Fibroblast of skin of left biceps (primary cell): ENCODE data around the gene IKBKG.
"Not testable (repeated sequence)": the region's sequence is repeated elsewhere in the genome, so short reads cannot be mapped to it uniquely, and the experiment has no call there.

Experiments used
- DNase-seq, 2 experiments: peaks; one replicate each; pipeline ENCODE4 v3.0.0-alpha.2; 2013; ENCODE audit warnings: low read depth in 2 of 2

The IKBKG gene

GRCh38 chrX:154558896-154559295 is 11.5 kb downstream of the IKBKG start:
- not testable (repeated sequence) for DNase-seq

GRCh38 chrX:154560326-154560725 is 12.9 kb downstream of the IKBKG start:
- not testable (repeated sequence) for DNase-seq

GRCh38 chrX:154562295-154562694 is 14.9 kb downstream of the IKBKG start:
- DNase-seq, result not testable (repeated sequence)

DNA sequence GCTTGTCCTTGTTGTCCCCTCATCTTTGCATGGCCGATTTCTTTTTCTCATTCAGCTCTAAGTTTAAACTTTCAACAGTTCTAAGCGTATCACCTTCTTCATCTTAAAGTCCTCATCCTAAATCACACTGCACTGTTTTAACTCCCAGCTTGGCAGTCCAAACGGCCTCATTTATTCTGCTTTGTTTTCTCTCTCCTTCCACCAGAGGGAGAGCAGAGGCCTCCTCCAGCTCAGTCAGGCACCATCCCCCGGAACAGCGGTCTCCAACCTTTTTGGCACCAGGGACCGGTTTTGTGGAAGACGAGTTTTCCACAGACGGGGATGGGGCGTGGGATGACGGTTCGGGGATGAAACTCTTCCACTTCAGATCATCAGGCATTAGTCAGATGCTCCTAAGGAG is 22.9 kb downstream of the IKBKG start:
- DNase-seq, result not testable (repeated sequence)

DNA sequence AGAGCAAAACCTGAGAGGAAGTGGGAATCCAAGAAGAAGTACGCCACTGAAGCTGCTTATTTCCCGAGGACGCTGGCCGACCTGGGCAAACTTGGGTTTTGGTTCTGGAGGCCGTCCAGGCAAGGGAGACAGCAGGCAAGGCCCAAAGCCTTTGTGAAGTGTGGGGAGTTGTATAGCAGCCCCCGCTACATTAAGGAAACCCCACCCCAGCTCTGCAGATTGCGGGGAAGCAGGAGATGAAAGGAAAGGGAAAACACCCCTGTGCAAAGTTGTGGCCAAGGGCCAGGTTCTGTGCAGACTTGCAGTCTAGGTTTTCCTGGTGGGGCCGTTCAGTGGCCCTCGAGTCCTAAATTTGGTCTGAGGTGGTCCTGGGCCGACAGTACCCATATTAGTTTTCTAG is 25.6 kb downstream of the IKBKG start:
- not testable (repeated sequence) for DNase-seq

DNA sequence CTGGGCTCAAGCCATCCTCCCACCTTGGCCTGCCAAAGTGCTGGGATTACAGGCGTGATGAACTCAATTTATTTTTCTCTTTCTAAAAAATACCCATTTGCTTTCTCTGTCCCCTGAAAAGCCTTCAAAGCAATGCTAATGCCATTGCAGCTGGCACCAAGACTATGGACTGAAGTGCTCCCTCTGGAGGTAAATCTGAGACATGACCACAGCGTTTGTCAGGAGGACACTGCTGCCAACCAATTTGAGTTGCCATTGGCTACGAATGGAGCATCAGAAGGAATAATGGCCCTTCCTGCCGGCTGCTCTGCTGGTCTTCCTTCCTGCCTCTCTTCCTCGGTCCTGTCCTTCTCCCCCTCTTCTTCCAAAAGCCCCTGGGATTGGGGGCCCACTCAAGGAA is 27.7 kb downstream of the IKBKG start:
- DNase-seq, result not testable (repeated sequence)

DNA sequence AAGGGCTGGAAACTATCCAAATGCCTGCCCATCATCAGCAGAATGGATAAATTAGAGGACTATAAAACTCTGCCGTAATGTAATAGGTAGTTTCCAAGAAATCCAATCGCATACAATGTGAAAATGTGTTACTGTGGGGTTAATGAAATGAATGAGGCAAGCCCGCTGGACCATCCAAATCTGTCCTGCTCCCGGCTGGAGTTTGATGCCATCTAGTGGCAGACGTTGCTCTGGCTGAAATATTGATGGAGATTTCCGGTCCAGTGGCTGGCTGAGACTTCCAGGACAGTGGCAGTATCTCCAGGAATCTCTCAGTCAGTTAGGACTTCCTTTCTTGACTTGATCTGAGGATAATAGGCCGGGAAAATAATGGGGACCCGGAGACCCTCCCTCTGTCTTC is 35.6 kb downstream of the IKBKG start:
- DNase-seq, result not testable (repeated sequence)

DNA sequence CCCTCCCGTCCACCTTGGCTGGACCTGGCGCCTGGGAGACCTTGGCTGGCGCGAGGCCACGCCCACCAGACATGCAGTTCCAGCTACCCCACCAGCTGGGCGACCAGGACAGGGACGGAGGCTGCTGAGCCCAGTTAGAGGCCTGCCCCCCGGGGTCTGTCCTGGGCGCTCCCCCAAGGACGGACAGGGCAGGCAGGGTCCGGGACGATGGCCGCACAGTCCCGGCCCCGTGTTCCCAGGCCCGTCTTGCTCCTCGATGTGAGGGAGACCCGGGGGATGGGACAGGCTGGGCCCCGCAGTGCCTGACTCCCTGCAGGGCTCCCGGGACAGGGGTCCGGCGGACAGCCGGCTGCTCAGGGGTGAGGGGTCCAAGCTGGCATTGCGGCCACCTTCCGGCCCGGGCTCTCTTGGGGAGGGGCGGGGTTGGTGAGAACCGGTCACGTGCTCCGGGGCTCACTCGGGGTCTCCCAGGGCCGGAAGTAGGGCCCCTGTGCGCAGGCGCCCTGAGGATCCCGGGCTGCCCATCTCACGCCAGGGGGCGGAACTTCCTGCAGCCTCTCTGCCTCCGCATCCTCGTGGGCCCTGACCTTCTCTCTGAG is 37.3 kb downstream of the IKBKG start, which contains the start of gene CTAG1A:
TSS of gene CTAG1A (plus strand) at position 549 of the 599 bp plus-strand sequence. CDS start 74 bp downstream, outside the sequence.
- DNase-seq, result not testable (repeated sequence)

DNA sequence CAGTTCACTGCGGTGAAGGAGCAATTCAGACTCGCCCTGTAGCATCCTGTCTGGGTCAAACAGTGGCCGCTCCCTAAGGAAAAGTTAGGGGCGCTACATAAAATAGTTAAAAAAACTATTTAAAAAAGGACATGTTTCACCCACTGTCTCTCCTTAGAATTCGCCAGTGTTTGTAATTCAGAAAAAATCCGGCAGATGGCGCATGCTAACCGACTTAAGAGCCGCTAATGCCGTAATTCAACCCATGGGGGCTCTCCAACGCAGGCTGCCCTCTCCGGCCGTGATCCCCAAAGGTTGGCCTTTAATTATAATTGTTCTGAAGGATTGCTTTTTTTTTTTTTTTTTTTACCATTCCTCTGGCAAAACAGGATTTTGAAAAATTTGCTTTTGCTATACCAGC is 43.0 kb downstream of the IKBKG start:
- not testable (repeated sequence) for DNase-seq

GRCh38 chrX:154592505-154592904 is 45.1 kb downstream of the IKBKG start:
- DNase-seq, result no peak

DNA sequence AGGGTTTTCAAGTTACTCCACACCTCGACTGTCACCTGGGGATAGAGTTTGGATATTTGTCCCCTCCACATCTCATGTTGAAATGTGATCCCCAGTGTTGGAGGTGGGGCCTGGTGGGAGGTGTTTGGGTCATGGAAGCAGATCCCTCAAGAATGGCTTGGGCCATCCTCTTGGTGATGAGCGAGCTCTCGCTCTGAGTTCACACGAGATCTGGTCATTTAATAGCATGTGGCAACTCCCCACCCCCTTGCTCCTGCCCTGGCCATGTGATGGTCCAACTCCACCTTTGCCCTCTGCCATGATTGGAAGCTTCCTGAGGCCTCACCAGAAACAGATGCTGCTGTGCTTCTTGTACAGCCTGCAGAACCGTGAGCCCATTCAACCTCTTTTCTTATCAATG is 45.8 kb downstream of the IKBKG start:
- DNase-seq, result no peak

- DNase-seq, result no peak
These were observed 47.1 kb downstream of the IKBKG start for GRCh38 chrX:154594491-154594890.

GRCh38 chrX:154595559-154596249 is 48.3 kb downstream of the IKBKG start:
- DNase-seq, result no peak

DNA sequence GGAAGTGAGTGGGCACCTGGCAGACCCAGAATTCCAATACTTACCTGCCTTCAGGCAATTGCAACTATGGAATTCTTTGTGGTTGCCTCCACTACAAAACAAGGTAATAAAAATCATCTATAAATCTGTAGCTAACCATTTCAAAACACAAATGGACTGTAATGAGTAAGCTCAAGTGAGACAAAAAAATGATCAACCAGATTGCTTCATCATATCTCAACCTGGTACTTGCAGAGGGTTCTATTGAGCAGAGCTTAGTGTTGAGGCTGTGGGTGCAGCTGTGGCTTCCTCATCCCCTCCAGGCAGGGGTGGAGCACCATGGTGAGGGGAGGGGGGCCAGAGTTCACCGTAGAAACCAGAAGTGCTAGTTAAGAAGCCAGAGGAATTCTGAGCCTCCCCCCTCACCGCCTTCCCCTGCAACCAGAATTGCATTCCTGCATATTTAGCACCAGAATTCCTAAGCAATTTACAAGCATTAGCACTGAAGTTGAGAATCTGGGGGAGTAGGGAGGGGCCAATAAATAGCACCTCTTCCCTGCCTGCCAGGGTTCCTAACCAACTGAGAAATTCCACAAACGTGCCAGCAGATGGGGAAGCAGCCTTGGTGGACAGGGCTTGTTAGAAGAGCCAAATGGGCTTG is 49.0 kb downstream of the IKBKG start:
- DNase-seq, result peak; percentile 77 to 81

- no peak for DNase-seq
These were observed 49.8 kb downstream of the IKBKG start for GRCh38 chrX:154597221-154597620.

GRCh38 chrX:154598656-154599055 is 51.2 kb downstream of the IKBKG start:
- no peak for DNase-seq

DNA sequence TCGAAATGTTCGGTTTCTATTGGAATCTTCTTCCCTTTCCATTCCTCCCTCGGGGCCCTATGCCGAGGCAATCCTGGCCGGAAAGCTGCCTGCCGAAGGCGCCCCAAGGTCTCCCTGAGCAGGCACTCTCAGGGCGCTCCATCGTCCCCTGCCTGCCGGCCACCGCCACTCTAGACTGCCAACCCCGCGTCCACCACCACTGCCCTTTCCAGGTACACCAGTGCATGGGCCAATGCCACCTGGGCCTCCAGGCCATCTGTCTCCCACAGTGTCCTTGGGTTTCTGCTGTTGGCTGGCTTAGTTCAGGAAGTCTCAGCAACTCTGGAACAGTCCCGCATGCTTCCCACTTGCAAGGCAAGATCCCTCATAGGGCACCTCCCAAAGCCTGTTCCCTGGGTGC is 52.1 kb downstream of the IKBKG start:
- DNase-seq, result no peak

DNA sequence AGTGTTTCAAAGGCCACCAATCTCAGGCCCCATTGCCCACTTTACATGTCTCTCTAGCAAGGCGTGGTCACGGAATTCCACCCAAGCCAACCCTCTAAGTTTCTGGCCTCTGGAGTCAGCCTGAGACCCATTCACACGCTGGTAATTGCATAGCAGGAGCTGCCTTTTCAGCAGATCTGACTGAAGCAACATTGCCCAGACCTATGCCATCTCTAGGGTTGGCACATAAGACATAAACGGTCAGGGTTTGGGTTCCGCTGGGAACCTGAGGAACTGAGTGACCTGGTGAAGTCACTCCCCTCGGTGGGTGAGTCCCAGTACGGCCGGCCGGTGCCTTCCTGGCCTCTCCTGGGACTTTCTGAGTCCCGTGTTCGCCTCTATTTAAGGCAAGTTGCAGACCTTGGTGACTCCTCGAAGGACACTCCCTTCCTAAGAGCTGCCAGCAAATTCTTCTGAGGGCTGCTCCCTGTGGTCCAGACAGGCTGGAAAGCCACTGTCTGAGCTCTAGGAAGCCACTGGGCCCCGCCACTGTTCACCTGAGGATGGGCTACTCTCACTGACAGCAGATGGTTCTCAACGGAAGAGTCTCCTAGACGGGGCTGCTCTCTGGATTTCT is 53.4 kb downstream of the IKBKG start:
- no peak for DNase-seq

DNA sequence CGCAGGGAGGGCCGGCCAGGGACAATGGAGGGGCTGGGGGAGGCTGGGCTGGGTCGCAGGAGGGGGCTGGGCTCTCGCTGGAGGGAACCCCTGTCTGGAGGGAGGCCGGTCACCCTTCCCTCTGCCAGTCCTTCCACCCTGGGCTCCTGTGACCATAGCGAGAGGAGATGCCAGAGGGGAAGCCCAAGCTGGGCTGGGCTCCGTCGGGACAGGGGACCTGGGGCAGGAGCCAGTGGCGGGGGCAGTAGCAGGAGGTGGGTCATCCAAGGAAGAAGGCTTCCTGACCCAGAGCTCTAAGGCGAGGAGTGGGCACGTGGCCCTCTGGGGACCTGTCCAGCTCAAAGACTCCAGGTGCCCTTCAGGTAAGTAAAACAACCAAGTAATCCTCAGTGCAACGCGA is 54.8 kb downstream of the IKBKG start:
- DNase-seq, result no peak

DNA sequence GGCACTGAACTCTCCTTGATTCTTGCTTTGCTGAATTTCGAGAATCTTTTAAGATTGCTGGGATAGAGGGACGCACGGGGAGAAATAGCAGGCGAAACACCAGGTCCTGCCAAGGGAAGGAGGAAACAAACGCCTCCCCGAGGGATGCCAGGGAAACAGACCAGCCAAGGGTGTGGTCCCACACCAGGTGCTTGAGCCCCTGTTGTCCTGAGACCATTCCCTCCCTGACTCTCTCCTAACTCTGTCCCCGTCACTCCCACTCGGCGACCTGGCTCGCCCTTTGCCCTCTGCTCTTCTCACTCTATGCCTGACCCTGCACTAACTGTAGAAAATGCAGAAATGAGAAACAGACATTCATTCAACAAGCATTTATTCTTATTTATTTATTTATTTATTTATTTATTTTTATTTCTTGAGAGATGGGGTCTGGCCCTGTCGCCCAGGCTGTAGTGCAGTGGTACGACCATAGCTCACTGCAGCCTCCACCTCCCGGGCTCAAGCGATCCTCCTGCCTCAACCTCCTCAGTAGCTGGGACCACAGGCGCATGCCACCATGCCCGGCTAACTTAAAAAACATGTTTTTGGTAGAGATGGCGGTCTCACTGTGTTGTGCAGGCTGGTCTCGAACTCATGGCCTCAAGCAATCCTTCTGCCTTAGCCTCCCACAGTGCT is 55.5 kb downstream of the IKBKG start:
- DNase-seq, result no peak

DNA sequence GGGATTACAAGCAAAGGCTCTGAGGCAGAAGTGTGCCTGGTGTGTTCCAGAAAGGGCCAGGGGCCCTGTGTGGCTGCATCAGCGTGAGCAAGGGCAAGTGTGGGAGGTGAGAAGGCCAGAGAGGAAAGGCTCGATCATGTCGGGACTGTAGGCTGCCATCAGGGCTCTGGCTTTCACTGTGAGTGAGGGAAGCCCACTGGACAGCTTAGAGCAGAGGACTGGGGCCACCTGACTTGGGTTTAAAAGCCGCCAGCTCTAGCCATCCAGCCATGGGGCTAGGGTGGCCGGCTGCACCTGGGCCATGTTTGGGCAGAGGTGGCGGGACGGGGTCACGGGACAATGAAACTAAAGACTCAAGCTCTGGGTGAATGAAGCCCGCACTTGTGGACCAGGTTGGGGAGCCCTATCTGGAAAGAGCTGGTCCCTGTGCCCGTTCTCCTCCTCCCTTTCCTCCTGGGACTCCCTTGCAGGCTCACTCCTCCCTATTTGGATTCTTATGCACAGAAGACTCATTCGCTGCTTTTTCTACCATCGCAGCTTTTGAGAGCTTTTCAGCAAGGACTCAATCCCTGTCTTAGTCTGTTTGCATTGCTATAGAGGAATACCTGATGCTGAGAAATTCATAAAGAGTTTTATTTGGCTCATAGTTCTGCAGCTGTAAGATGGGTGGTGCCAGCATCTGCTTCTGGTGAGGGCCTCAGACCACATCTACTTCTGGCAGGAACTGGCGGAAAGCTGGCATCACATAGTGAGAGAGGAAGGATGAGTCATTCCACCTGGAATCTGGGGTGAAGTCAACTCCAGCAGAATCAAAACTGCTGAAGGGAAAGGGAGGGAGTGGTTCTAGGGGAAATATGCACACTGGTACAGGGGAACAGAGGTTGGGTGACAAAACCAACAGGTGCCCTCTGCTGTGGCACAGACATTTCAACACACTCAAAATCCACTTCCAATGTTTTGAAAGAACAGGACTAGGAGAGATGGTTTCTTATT is 56.3 kb downstream of the IKBKG start:
- no peak for DNase-seq
